Adrenal gland (tissue), 12 donors: Measurements from ENCODE around the gene SFTPA2. TPM values are rescaled to one million over a fixed set of nuclear protein-coding genes. Genes with fewer than 3 reads are reported as not detected.
"Not testable (repeated sequence)": the region's sequence is repeated elsewhere in the genome, so short reads cannot be mapped to it uniquely, and the experiment has no call there.

Experiments
- DNase-seq, 7 donors: peaks; one replicate each; pipeline ENCODE4 v3.0.0-alpha.2; 2019 to 2020
- H3K27ac ChIP-seq, 5 donors: fragments of 200-600 bp; sonication (generic) in 4 of 5; 1 replicate in 3 of 5; 2 replicates in 2 of 5; pipeline versions ENCODE4 v1.5.1 to v1.8.0; 2016 to 2020; ENCODE audit warnings: mild to moderate bottlenecking in 1 of 5
- H3K27me3 ChIP-seq: fragments of 200-600 bp; 2 replicates; pipeline ENCODE4 v1.8.0; 2021
- H3K36me3 ChIP-seq, 2 donors: fragments of 200-600 bp; replicated peaks in 1 of 2; 1 replicate in 1 of 2; 2 replicates in 1 of 2; pipeline versions ENCODE4 v1.5.1 to v1.8.0; 2018 to 2022
- H3K4me1 ChIP-seq, 2 donors: fragments of 200-600 bp; replicated peaks in 1 of 2; 1 replicate in 1 of 2; 2 replicates in 1 of 2; pipeline versions ENCODE4 v1.5.1 to v1.8.0; 2018 to 2021
- H3K4me3 ChIP-seq, 4 donors: fragments of 200-600 bp; sonication (generic) in 3 of 4; one replicate each; pipeline ENCODE4 v1.5.1; 2016 to 2018
- H3K9me3 ChIP-seq, 3 donors: fragments of 200-600 bp; sonication (generic) in 1 of 3; replicated peaks in 1 of 3; 1 replicate in 2 of 3; 2 replicates in 1 of 3; pipeline versions ENCODE4 v1.5.1 to v1.8.0; 2016 to 2021
- POLR2A ChIP-seq, 2 donors: fragments of 450-650 bp; IDR thresholded peaks; one replicate each; pipeline ENCODE4 v1.6.1; 2017; ENCODE audit warnings: antibody characterized with exemption in 2 of 2, mild to moderate bottlenecking in 2 of 2, moderate library complexity in 1 of 2
- WGBS, 4 donors: extraction: QIAGEN DNeasy Blood & Tissue Kit in 2 of 4; methylation state at CpG; one replicate each; pipeline versions ENCODE4 v1.1.5 to v1.1.7; 2013 to 2017; 5-methylcytosine and 5-hydroxymethylcytosine counted together
- intact Hi-C, 2 donors: fragments of 100-400 bp; cut with DNase I; formaldehyde crosslinking; loops; one replicate each; pipeline versions ENCODE4 v1.14.1 to v1.15.0; 2022 to 2023
- polyA plus RNA-seq, 3 donors: library from polyadenylated mRNA; stranded (reverse); fragments of 200-250 nt in 2 of 3; fragments of 350-450 nt in 1 of 3; fragmentation: Illumina TruSeq in 1 of 3; extraction: RNeasy Lipid Tissue Mini Kit (QIAGEN cat#74804) in 1 of 3; gene quantifications; one replicate each; pipeline ENCODE4 v1.2.3, GENCODE V29; 2013 to 2014
- total RNA-seq, 9 donors: library from RNA; depleted of rRNA in 4 of 9; stranded (reverse); fragments of >200 nt in 4 of 9; fragments of 120-200 nt in 1 of 9; fragmentation: NEBNext Ultra II Directional in 1 of 9; extraction: Animal tissue kit (Norgen Biotek cat#: 25700) in 1 of 9; gene quantifications; one replicate each; pipeline versions ENCODE4 v1.1.0 to v1.2.4, GENCODE V29; 2013 to 2023
- TF ChIP-seq, protein P1 (sequence below), 6 experiments: fragments of 450-650 bp in 4 of 6; fragments of 200-600 bp in 2 of 6; sonication (generic) in 1 of 6; IDR thresholded peaks; 1 replicate in 5 of 6; 2 replicates in 1 of 6; pipeline versions ENCODE4 v1.5.1 to v1.8.0; 2016 to 2021; ENCODE audit warnings: antibody characterized with exemption in 6 of 6, mild to moderate bottlenecking in 2 of 6, moderate library complexity in 1 of 6
- donor health status: healthy with polysubstance abuse.
- donor health status: Bipolar disorder and iron deficiency.
- donor health status: DM: yes; HTN: yes; CAD: no.
- donor health status: DM: no; HTN: no; CAD: no.
- donor health status: DM: no; HTN: no; CAD: no.
- donor health status: DM: yes; HTN: yes; CAD: no.

SFTPA2 gene
- total and polyA plus RNA-seq, 12 donors: 0.06 to 10.1 (median 0.58) TPM; not detected in 6

DNA sequence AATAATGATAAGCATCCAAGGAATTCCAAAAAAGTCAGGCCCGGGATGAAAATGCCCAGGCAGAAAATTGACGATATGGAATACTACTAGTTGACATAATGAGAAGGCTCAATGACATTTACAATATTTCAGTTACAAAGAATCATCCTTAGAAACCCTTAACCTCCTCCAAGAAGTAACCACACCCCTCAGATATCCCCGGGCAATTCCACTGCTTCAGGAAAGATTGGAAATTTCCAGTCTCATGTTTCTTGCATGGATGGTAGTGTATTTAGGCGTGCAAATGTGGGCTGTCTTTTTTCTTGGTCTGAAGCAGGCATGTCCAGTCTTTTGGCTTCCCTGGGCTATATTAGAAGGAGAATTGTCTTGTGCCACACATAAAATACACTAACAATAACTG lies 42.6 kb downstream of the SFTPA2 start:
- H3K27me3 ChIP-seq, H3K9me3 ChIP-seq, H3K4me3 ChIP-seq, intact Hi-C loops, H3K36me3 ChIP-seq, H3K4me1 ChIP-seq, H3K27ac ChIP-seq, DNase-seq: not testable (repeated sequence)
- 70 to 78% (median 73%) methylated on average over 1 to 3 of the region's 4 CpGs; no CpG with 5 or more reads in 1 of the 4 donors for WGBS, 4 donors

DNA sequence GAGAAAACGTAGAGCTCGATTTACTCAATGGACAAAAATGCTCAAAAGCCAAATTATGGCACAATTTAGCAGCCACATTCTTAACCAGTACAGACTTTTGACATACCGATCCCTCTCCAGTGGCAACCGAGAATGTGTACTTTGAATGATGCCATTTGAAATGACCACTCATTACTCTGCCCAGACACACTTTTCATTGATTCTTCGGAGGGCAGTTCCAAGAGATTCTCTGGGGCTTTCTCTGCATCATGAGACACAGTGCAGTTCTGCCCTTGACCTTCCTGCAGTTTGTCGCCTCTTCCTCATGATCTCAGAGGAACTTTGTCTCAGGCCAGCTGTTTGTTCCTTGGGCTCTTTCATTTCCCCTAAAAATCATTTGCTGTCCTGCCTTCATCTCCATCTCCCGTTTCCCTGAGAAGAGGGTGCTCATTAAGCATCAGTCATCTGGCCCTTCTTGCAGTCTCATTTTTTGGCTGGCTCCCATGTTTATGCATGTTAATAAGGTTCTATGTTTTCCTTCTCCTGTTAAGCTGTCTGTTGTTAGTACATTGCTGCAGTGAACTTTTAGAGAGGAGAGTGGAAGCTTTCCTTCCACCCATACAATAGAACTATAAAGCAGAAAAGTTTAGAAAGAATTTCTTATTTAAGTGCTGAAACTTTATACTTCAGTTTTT lies 43.5 kb downstream of the SFTPA2 start:
- intact Hi-C loops, H3K27ac ChIP-seq, H3K4me3 ChIP-seq, H3K4me1 ChIP-seq, H3K9me3 ChIP-seq, H3K27me3 ChIP-seq, H3K36me3 ChIP-seq, DNase-seq: not testable (repeated sequence)
- WGBS, 4 donors: 34 to 55% (median 44%) methylated on average over 5 to 6 of the region's 7 CpGs

DNA sequence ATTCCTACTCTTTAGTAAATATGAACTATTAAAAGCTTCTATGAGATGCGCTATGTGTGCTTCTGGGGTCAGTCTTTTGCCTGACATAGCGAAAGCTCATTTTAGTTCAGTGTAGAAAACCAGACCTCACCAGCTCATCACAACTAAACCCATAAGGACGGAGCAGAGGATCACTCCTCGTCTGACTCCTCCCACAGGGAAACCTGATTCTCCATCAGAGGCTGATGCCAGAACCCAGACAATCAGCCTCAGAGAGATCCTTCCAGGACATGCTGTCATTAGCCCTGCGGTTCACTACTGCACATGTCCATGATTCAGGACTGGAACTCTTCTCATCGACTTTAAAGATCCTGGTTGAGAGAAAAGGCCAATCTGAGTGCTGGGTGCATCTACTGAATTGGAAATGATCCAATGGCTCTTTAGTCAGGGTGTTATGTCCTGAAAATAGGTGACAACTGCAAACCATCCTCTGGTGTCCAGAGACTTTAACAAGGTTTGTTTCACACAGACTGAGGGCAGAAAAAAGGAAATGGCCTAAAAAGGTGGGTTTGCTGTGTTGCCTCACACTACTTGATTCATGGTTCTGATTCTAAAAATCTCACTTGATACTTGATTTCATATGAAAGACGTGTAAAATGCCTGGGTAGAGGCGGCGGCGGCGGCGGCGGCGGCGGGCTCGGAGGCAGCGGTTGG lies 48.2 kb downstream of the SFTPA2 start, which contains the start of gene EIF5AL1:
Gene EIF5AL1, plus strand, starts transcription at position 643 of the 693 bp plus-strand sequence. CDS start 117 bp downstream, outside the sequence.
- H3K4me1 ChIP-seq, H3K9me3 ChIP-seq, H3K36me3 ChIP-seq, H3K27ac ChIP-seq, H3K27me3 ChIP-seq, H3K4me3 ChIP-seq, DNase-seq, intact Hi-C loops: not testable (repeated sequence)
- WGBS, 4 donors: 86 to 93% (median 92%) methylated on average over 15 to 16 of the region's 17 CpGs

DNA sequence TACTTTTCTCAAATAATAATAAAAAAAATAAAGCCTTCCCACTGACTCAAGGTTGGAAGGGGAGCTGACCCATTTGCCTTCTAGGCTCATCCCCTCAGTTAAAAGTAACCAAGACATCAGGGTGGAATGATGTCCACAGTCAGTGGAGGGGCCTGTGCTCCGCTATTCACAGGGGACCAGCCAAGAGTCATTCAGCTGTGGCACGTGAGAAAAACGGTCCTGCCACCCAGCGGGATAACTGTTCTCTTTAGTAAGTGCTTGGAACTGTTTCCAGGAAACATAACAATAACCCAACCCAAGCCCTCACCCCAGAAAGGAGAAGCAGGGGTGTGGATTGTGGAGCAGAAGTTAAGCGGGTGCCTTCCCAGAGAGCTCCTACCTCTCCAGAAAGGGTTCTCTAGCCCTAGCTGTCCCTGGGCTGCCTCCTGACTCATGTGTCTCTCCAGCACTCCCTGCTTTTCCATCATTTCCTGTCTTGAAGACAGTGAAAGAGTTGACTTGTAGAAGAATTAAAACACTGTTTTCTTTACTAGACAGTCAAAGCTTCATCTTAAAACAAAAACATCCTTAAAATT lies 50.2 kb downstream of the SFTPA2 start:
- H3K4me1 ChIP-seq, H3K4me3 ChIP-seq, intact Hi-C loops, H3K27me3 ChIP-seq, H3K36me3 ChIP-seq, H3K9me3 ChIP-seq, DNase-seq, H3K27ac ChIP-seq: not testable (repeated sequence)
- 52 to 62% (median 59%) methylated on average over 1 to 4 of the region's 5 CpGs for WGBS, 4 donors

DNA sequence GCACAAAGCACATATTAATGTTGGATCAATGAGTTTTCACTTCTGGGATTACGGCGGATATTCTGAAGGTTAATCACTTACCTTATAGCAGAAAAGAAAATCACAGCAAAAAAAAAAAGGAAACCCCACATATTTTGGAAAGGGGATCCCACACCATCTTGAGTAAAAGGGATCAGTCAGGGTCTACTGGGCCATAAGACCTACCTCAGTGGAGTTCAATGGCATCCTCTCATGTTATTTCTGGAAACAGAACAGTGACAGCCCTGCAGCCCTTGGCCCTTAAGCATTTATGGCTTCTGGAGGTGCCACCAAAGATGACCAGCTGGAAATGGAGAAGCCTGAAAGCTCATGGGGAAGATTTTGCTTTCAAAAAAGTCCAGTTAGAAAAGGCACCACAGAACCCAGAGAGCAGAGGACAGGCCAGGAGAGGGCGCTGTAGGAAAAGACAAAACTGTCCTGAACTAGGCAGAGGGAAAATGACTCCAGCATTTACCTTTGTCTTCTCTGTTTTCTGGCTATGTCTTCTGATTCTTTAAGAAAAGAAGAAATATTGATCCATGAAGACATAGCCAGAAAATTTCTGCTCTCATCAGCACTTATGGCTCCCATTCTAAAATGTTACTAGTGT lies 50.8 kb downstream of the SFTPA2 start:
- intact Hi-C loops, DNase-seq, H3K27me3 ChIP-seq, H3K27ac ChIP-seq, H3K9me3 ChIP-seq, H3K4me3 ChIP-seq, H3K36me3 ChIP-seq, H3K4me1 ChIP-seq: not testable (repeated sequence)
- 94 to 100% (median 98%) methylated on average over 2 of the region's 3 CpGs for WGBS, 4 donors

DNA sequence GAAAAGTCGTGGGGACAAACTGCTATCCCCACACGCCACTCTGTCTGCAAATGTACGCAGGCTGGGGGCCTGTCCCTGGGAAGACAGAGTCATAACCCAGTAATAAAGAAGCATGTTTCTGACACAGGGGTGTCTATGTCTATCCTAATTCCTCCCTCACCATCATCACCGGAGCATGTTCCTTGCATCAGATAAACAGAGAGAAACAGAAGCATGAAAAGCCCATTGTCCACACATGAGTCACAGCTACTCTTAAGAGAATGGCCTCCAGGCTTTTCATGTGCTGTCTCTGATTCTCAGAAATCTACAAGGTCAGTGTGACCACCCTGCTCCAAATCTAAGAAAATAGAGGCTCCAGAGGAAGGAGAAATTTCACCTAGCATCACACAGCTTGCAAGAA lies 52.0 kb downstream of the SFTPA2 start:
- H3K9me3 ChIP-seq, H3K27ac ChIP-seq, H3K27me3 ChIP-seq, DNase-seq, intact Hi-C loops, H3K4me1 ChIP-seq, H3K4me3 ChIP-seq, H3K36me3 ChIP-seq: not testable (repeated sequence)
- WGBS, 4 donors: 81 to 87% (median 85%) methylated on average over 2 to 3 of the region's 4 CpGs

DNA sequence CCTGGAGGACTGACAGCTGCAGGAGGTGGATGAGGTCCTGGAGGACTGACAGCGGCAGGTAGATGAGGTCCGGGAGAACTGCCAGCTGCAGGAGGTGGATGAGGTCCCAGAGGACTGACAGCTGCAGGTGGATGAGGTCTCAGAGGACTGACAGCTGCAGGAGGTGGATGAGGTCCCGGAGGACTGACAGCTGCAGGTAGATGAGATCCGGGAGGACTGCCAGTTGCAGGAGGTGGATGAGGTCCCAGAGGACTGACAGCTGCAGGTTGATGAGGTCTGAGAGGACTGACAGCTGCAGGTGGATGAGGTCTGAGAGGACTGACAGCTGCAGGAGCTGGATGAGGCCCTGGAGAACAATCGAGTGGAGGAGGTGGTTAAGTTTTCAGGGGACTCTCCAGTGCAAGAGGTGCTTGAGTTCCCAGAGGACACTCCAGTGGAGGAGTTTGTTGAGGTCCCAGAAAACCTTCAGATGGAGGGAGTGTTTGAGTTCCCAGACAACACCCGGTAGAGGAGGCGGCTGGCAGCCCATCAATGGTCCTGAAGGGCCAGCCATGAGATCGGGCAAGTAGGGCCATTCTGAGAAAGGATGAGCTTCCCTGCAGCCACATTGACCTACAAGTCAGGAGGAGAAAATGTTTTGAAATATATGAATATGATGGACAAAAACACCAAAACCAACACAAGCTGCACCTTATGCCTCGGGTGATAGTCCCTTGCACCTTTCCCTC lies 52.6 kb downstream of the SFTPA2 start:
- Histone ChIP-seq H3K36me3 (no peaks in the 10 kb centered on the region), H3K4me1 (no peaks in the 10 kb centered on the region), H3K27me3 (no peaks in the 10 kb centered on the region), H3K9me3 (no peaks in the 10 kb centered on the region), H3K27ac (no peak overlapping the region), H3K4me3 (no peak overlapping the region)
- DNase-seq: no peak
- WGBS, 4 donors: 83 to 84% (median 83%) methylated on average over 9 of the region's 9 CpGs
- TF ChIP-seq, protein P1, sequence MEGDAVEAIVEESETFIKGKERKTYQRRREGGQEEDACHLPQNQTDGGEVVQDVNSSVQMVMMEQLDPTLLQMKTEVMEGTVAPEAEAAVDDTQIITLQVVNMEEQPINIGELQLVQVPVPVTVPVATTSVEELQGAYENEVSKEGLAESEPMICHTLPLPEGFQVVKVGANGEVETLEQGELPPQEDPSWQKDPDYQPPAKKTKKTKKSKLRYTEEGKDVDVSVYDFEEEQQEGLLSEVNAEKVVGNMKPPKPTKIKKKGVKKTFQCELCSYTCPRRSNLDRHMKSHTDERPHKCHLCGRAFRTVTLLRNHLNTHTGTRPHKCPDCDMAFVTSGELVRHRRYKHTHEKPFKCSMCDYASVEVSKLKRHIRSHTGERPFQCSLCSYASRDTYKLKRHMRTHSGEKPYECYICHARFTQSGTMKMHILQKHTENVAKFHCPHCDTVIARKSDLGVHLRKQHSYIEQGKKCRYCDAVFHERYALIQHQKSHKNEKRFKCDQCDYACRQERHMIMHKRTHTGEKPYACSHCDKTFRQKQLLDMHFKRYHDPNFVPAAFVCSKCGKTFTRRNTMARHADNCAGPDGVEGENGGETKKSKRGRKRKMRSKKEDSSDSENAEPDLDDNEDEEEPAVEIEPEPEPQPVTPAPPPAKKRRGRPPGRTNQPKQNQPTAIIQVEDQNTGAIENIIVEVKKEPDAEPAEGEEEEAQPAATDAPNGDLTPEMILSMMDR (IDR thresholded peaks at IDR 0.05): no peak
- no peak for TF ChIP-seq POLR2A (IDR thresholded peaks at IDR 0.05)
- intact Hi-C loops: no loop called here
